Tibial artery (tissue), 4 donors: ENCODE measurements around the gene LPP.

Source experiments
- DNase-seq, 2 donors: peaks; one replicate each; pipeline ENCODE4 v3.0.0-alpha.2; 2019
- H3K27ac ChIP-seq, 2 donors: fragments of 200-600 bp; sonication (generic) in 1 of 2; 1 replicate in 1 of 2; 2 replicates in 1 of 2; pipeline ENCODE4 v1.5.1; 2018 to 2019; ENCODE audit warnings: mild to moderate bottlenecking in 1 of 2
- H3K27me3 ChIP-seq, 2 donors: fragments of 200-600 bp; sonication (generic) in 1 of 2; one replicate each; pipeline versions ENCODE4 v1.5.1 to v1.6.0; 2016 to 2019
- H3K36me3 ChIP-seq, 3 donors: fragments of 200-600 bp; sonication (generic) in 2 of 3; one replicate each; pipeline ENCODE4 v1.5.1; 2016 to 2019; ENCODE audit warnings: mild to moderate bottlenecking in 2 of 3
- H3K4me1 ChIP-seq, 4 donors: fragments of 200-600 bp; sonication (generic) in 2 of 4; 1 replicate in 3 of 4; 2 replicates in 1 of 4; pipeline ENCODE4 v1.5.1; 2016 to 2019
- H3K4me3 ChIP-seq, 2 donors: fragments of 200-600 bp; sonication (generic) in 1 of 2; 1 replicate in 1 of 2; 2 replicates in 1 of 2; pipeline ENCODE4 v1.5.1; 2018 to 2019; ENCODE audit warnings: mild to moderate bottlenecking in 2 of 2
- H3K9me3 ChIP-seq, 3 donors: fragments of 200-600 bp; sonication (generic) in 1 of 3; one replicate each; pipeline ENCODE4 v1.5.1; 2016 to 2019
- CTCF ChIP-seq, 2 experiments: fragments of 200-600 bp in 1 of 2; fragments of 450-650 bp in 1 of 2; IDR thresholded peaks; one replicate each; pipeline ENCODE4 v1.5.1; 2017 to 2019; ENCODE audit warnings: antibody characterized with exemption in 2 of 2, mild to moderate bottlenecking in 1 of 2, moderate library complexity in 1 of 2
- intact Hi-C: fragments of 100-400 bp; cut with DNase I; formaldehyde crosslinking; loops from one replicate; pipeline ENCODE4 v1.15.0; 2023; ENCODE audit warnings: low total_unique reads

The LPP gene

GRCh38 chr3:188322135-188322887 lies 168.4 kb downstream of the LPP start:
- H3K9me3 ChIP-seq, result no peaks in the 10 kb centered on the region
- no peaks in the 10 kb centered on the region for H3K27me3 ChIP-seq
- peak overlapping the region; percentile 65 to 67 for H3K27ac ChIP-seq
- peaks cover 0 to 97% (median 41%) of the 10 kb centered on the region in 4 donors for H3K4me1 ChIP-seq
- TF ChIP-seq CTCF (IDR thresholded peaks at IDR 0.05), result no peak
- H3K4me3 ChIP-seq, result no peak overlapping the region
- intact Hi-C loops, result no loop called here
- H3K36me3 ChIP-seq, result no peaks in the 10 kb centered on the region
- no peak for DNase-seq

- H3K27ac ChIP-seq, result peak overlapping the region; percentile 65 to 67
- TF ChIP-seq CTCF (IDR thresholded peaks at IDR 0.05), result no peak
- H3K9me3 ChIP-seq, result no peaks in the 10 kb centered on the region
- intact Hi-C loops, result no loop called here
- no peaks in the 10 kb centered on the region for H3K27me3 ChIP-seq
- H3K4me1 ChIP-seq, result peaks cover 0 to 96% (median 41%) of the 10 kb centered on the region in 4 donors
- no peak overlapping the region for H3K4me3 ChIP-seq
- DNase-seq, result no peak
- no peaks in the 10 kb centered on the region for H3K36me3 ChIP-seq
These were observed 169.3 kb downstream of the LPP start for GRCh38 chr3:188323067-188323842.

GRCh38 chr3:188326111-188326510 lies 172.2 kb downstream of the LPP start:
- Histone ChIP-seq H3K4me3 (no peak overlapping the region), H3K4me1 (peaks cover 0 to 98% (median 42%) of the 10 kb centered on the region in 4 donors), H3K36me3 (no peaks in the 10 kb centered on the region), H3K9me3 (no peaks in the 10 kb centered on the region), H3K27me3 (no peaks in the 10 kb centered on the region), H3K27ac (peak overlapping the region; percentile 65 to 67)
- DNase-seq, result peak in 1 of 2 donors; percentile 63
- intact Hi-C loops, result no loop called here
- no peak for TF ChIP-seq CTCF (IDR thresholded peaks at IDR 0.05)

- TF ChIP-seq CTCF (IDR thresholded peaks at IDR 0.05), result no peak
- Histone ChIP-seq H3K4me1 (peaks cover 0 to 98% (median 36%) of the 10 kb centered on the region in 4 donors), H3K9me3 (no peaks in the 10 kb centered on the region), H3K27me3 (no peaks in the 10 kb centered on the region), H3K27ac (peak overlapping the region; percentile 60 to 67), H3K36me3 (no peaks in the 10 kb centered on the region), H3K4me3 (no peak overlapping the region)
- no peak for DNase-seq
- intact Hi-C loops, result no loop called here
These were observed 173.0 kb downstream of the LPP start for GRCh38 chr3:188326968-188327367.

DNA sequence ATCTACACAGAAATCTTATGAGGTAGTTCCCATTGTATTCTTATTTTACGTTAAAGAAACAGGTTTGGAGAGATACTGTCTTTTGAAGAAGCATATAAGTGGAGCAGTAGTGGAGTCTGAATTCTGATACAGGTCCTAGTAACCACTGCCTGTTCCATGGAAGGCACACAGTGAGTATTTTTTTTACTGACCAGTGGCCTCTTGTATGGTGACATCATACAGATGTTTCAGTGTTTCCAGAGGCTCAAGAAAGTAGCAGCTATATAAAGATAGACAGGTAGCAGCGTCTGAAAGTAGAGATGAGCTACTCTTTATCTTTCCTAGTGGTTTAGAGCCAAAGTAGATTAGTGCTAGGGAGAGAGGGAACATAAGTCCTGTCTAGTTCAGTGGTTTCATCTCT lies 173.5 kb downstream of the LPP start:
- Histone ChIP-seq H3K36me3 (no peaks in the 10 kb centered on the region), H3K27ac (peak overlapping the region; percentile 60 to 67), H3K27me3 (no peaks in the 10 kb centered on the region), H3K4me1 (peaks cover 0 to 98% (median 34%) of the 10 kb centered on the region in 4 donors), H3K4me3 (no peak overlapping the region), H3K9me3 (no peaks in the 10 kb centered on the region)
- intact Hi-C loops, result no loop called here
- DNase-seq, result no peak
- TF ChIP-seq CTCF (IDR thresholded peaks at IDR 0.05), result no peak
